Esophagus squamous epithelium (tissue), 4 donors: ENCODE data around the gene ODC1.

Experiments used
- CTCF ChIP-seq, 6 experiments: fragments of 450-650 bp in 4 of 6; fragments of 200-600 bp in 2 of 6; sonication (generic) in 2 of 6; IDR thresholded peaks; one replicate each; pipeline ENCODE4 v1.5.1; 2016 to 2019; ENCODE audit warnings: antibody characterized with exemption in 6 of 6, mild to moderate bottlenecking in 4 of 6, moderate library complexity in 4 of 6
- POLR2A ChIP-seq, 4 donors: fragments of 450-650 bp; IDR thresholded peaks; one replicate each; pipeline ENCODE4 v1.6.1; 2017; ENCODE audit warnings: antibody characterized with exemption in 4 of 4, mild to moderate bottlenecking in 4 of 4, moderate library complexity in 3 of 4

- TF ChIP-seq CTCF (IDR thresholded peaks at IDR 0.05) (no peak), POLR2A (IDR thresholded peaks at IDR 0.05) (no peak)
These were observed 24.1 kb downstream of the ODC1 start for GRCh38 chr2:10424051-10424450.
